GM12878 (cell line): ENCODE data around the gene SLC43A3.

Source experiments
- CBFB ChIP-seq: IDR thresholded peaks from 2 replicates; pipeline ENCODE4 v1.6.1; 2016; ENCODE audit warnings: antibody characterized with exemption, low read depth
- EP300 ChIP-seq, 2 experiments: fragments of 150-350 bp in 1 of 2; IDR thresholded peaks; 2 replicates each; pipeline ENCODE4 v1.6.1; 2011 to 2012; ENCODE audit warnings: low read depth in 2 of 2, low read length in 2 of 2, borderline replicate concordance in 1 of 2, improper control_type of control experiment in 1 of 2, inconsistent platforms in 1 of 2; ENCODE audit not compliant: control insufficient read depth in 1 of 2
- TF ChIP-seq, protein P1 (sequence below), 3 experiments: IDR thresholded peaks in 2 of 3; conservative IDR thresholded peaks in 1 of 3; 2 replicates each; pipeline ENCODE4 v1.5.1; 2011; ENCODE audit warnings: low read depth in 3 of 3, low read length in 3 of 3, mild to moderate bottlenecking in 3 of 3, control low read depth in 2 of 3, moderate library complexity in 2 of 3, inconsistent platforms in 1 of 3, mixed read lengths in 1 of 3; ENCODE audit not compliant: control insufficient read depth in 2 of 3, insufficient read depth in 1 of 3; ENCODE audit errors: extremely low read depth in 1 of 3

GRCh38 chr11:57392066-57392762, 34.7 kb downstream of the SLC43A3 start:
- TF ChIP-seq EP300 (IDR thresholded peaks at IDR 0.05; ENCODE audit: borderline replicate concordance in 1 of 2, control insufficient read depth in 1 of 2, low read depth in 2 of 2, low read length in 2 of 2) (no peak), CBFB (no peak)
- TF ChIP-seq, protein P1, sequence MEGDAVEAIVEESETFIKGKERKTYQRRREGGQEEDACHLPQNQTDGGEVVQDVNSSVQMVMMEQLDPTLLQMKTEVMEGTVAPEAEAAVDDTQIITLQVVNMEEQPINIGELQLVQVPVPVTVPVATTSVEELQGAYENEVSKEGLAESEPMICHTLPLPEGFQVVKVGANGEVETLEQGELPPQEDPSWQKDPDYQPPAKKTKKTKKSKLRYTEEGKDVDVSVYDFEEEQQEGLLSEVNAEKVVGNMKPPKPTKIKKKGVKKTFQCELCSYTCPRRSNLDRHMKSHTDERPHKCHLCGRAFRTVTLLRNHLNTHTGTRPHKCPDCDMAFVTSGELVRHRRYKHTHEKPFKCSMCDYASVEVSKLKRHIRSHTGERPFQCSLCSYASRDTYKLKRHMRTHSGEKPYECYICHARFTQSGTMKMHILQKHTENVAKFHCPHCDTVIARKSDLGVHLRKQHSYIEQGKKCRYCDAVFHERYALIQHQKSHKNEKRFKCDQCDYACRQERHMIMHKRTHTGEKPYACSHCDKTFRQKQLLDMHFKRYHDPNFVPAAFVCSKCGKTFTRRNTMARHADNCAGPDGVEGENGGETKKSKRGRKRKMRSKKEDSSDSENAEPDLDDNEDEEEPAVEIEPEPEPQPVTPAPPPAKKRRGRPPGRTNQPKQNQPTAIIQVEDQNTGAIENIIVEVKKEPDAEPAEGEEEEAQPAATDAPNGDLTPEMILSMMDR (IDR thresholded peaks at IDR 0.05 in 2 of 3, conservative IDR thresholded peaks at IDR 0.05 in 1 of 3; ENCODE audit: control insufficient read depth in 2 of 3, extremely low read depth in 1 of 3, insufficient read depth in 1 of 3, low read depth in 3 of 3, low read length in 3 of 3) = no peak
